ENCODE measurements around the gene ZDHHC14.
"Not testable (repeated sequence)": the region's sequence is repeated elsewhere in the genome, so short reads cannot be mapped to it uniquely, and the experiment has no call there.

ZDHHC14 gene

DNA sequence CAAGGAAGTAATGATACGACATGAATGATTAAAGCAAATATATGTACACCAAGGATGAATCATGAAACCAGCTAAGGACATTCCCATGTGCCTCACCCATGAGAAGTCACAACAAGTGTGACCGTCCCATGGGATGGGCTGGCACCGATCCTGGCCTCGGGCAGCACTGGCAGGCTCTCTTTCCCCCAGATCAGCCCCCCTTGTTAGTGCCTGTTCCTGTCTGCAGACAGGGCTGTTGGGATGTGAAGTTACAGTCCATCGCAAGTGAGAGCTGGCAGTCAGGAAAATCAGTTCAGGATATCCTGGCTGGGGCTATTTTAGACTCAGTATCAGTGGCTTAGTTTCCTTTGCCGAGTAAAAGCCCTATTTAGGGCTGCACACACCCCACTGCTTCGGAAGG lies 312.9 kb downstream of the ZDHHC14 start:
- Histone ChIP-seq H3K36me3 (replicated peaks) (no peaks in the 10 kb centered on the region), H3K27ac (no peak overlapping the region), H3K27me3 (replicated peaks) (no peaks in the 10 kb centered on the region), H3K4me3 (ENCODE audit: low read depth, low read length) (no peak overlapping the region)
- in situ Hi-C loops (cut with HindIII; ENCODE audit: low pct_ligation_motif_present, low sequenced_read_pairs), result no loop called here
- TF ChIP-seq, protein P1, sequence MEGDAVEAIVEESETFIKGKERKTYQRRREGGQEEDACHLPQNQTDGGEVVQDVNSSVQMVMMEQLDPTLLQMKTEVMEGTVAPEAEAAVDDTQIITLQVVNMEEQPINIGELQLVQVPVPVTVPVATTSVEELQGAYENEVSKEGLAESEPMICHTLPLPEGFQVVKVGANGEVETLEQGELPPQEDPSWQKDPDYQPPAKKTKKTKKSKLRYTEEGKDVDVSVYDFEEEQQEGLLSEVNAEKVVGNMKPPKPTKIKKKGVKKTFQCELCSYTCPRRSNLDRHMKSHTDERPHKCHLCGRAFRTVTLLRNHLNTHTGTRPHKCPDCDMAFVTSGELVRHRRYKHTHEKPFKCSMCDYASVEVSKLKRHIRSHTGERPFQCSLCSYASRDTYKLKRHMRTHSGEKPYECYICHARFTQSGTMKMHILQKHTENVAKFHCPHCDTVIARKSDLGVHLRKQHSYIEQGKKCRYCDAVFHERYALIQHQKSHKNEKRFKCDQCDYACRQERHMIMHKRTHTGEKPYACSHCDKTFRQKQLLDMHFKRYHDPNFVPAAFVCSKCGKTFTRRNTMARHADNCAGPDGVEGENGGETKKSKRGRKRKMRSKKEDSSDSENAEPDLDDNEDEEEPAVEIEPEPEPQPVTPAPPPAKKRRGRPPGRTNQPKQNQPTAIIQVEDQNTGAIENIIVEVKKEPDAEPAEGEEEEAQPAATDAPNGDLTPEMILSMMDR (IDR thresholded peaks at IDR 0.05; ENCODE audit: low read depth, low read length, missing control alignments), result no peak
- DNase-seq, result no peak

DNA sequence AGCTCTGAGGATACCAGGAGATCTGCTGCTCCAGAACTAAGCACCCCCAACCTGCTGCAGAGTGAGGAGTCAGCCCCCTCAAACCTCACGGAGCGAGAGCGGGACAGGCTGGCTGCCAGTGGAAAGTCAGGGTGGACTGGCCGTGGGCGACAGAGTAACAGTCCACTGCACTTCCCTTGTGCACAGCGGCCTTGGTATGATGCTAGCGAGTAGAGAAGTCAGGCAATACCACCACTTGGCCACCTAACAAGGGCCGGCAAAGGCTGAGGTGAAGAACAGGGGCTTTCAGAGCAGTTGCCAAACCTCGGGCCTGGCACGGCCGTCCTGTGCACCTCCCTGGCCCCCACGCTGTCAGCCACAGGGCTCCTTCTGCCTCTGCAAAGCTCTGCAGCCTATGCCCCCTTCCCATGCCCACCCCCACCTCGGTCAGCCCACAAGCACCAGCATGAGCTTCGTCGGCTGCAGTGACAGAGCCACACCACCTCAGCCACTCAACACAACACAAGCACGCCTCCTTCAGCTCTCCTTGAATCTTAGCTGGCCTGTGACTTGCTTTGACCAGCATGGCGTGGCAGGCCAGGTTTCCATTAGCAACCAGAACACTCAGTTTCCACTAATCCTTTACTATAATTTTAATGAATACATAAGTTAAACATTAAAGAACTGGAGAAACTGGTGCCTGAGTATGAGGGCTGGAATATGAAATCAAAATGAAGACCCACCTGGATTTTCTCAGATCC lies 314.5 kb downstream of the ZDHHC14 start:
- H3K4me3 ChIP-seq (ENCODE audit: low read depth, low read length), result no peak overlapping the region
- no peak for DNase-seq
- H3K36me3 ChIP-seq (replicated peaks), result no peaks in the 10 kb centered on the region
- no peak overlapping the region for H3K27ac ChIP-seq
- TF ChIP-seq, protein P1 (IDR thresholded peaks at IDR 0.05; ENCODE audit: low read depth, low read length, missing control alignments), result no peak
- H3K27me3 ChIP-seq (replicated peaks), result no peaks in the 10 kb centered on the region
- in situ Hi-C loops (cut with HindIII; ENCODE audit: low pct_ligation_motif_present, low sequenced_read_pairs), result no loop called here

DNA sequence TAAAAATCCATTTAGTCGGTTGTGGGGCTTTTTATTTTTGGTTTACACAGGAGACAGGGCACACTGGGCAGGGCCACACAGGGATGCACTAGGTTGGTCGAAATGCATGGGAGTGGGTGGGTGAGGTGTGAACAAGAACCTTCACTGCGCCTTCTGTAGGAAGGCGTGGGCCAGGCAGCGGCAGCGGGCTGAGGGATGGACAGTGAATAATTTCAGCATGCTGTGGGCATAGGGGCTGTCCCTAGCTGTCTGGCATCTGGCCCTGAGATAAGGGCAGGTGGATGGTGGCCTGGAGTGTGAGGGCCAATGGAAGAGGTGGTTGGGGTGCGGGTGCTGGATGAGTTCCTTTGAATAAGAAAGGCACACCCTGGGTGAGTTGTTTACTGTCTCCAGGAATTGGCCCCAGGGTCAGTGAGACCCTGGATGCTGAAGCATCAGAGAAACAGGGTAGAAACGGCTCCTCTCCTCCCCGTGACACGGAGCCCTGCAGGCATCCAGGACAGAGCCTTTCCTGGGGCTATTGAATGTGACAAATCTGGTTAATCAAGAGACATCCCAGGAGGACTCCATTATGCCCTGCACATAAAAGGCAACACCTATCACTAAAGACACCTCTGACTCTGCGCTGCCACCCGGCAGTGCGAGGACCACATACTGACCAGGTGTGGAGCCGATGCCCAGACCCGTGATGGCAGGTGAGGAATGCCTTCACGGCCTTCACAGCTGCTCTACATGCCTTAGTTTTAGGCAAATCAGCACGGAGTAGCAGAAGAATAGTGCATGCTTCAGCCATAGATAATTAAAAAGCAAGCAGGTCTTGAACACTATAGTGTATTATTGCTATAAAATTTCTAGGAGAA lies 319.0 kb downstream of the ZDHHC14 start:
- Histone ChIP-seq H3K27me3 (replicated peaks) (no peaks in the 10 kb centered on the region), H3K4me3 (ENCODE audit: low read depth, low read length) (no peak overlapping the region), H3K36me3 (replicated peaks) (no peaks in the 10 kb centered on the region), H3K27ac (no peak overlapping the region)
- DNase-seq, result no peak
- TF ChIP-seq, protein P1 (IDR thresholded peaks at IDR 0.05; ENCODE audit: low read depth, low read length, missing control alignments), result no peak
- in situ Hi-C loops (cut with HindIII; ENCODE audit: low pct_ligation_motif_present, low sequenced_read_pairs), result no loop called here

DNA sequence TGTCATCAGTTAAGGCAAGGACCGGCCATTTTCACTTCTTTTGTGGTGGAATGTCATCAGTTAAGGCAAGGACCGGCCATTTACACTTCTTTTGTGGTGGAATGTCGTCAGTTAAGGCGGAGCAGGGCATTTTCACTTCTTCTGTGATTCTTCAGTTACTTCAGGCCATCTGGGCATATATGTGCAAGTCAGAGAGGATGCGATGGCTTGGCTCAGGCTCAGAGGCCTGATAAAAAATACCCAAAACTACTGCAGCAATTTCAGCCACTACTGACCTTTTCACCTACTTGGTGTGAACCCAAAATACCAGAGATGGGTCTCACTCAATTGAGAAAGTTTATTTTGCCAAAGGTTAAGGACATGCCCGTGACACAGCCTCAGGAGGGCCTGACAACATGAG lies 325.4 kb downstream of the ZDHHC14 start:
- H3K4me3 ChIP-seq (ENCODE audit: low read depth, low read length); H3K27me3 ChIP-seq (replicated peaks); H3K36me3 ChIP-seq (replicated peaks); DNase-seq; H3K27ac ChIP-seq; in situ Hi-C loops (cut with HindIII; ENCODE audit: low pct_ligation_motif_present, low sequenced_read_pairs): not testable (repeated sequence)

DNA sequence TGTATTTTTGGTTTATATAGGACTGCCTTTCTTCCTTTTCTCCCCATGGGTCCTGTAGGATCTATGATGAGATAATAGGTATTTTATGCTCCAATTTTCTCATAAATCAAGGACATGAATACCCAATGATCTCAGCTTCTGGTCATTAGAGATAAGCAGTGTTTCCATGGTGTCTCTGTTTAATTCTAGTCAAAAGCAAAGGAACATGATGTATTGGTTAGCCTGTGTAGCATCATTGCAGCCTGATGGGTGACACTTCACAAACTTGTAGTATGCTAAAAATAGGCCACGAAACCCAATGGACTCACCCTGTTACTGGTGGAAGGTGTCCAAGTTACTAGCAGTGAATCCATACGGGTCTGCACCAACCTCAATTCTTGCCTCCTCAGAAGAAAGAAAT lies 325.9 kb downstream of the ZDHHC14 start:
- in situ Hi-C loops (cut with HindIII; ENCODE audit: low pct_ligation_motif_present, low sequenced_read_pairs), result no loop called here

DNA sequence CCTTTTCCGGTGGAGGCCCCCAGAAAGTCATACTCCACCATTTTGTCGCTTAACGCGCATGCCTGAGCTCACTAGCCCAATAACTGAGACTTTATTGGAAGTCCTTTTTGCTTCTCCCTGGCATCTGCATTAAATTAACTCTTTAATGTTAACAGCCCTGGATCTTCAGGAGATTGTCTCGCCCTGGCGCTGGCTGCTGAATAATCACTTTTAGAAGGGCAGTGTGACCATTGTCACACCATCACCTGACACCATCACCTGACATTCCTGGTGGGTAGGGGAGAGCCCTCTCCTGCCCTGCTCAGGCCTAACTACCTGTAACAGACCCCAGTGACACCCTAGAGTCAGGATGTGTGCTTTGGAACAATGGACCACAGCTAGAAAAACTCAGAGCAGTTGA lies 326.6 kb downstream of the ZDHHC14 start:
- H3K27me3 ChIP-seq (replicated peaks), result no peaks in the 10 kb centered on the region
- no peaks in the 10 kb centered on the region for H3K36me3 ChIP-seq (replicated peaks)
- TF ChIP-seq, protein P1 (IDR thresholded peaks at IDR 0.05; ENCODE audit: low read depth, low read length, missing control alignments), result no peak
- DNase-seq, result no peak
- H3K27ac ChIP-seq, result no peak overlapping the region
- H3K4me3 ChIP-seq (ENCODE audit: low read depth, low read length), result no peak overlapping the region
- in situ Hi-C loops (cut with HindIII; ENCODE audit: low pct_ligation_motif_present, low sequenced_read_pairs), result no loop called here

More for the DNA sequence above, 325.9 kb downstream of the ZDHHC14 start:
- Histone ChIP-seq H3K4me3 (ENCODE audit: low read depth, low read length) (no peak overlapping the region), H3K27ac (no peak overlapping the region), H3K36me3 (replicated peaks) (no peaks in the 10 kb centered on the region), H3K27me3 (replicated peaks) (no peaks in the 10 kb centered on the region)
- TF ChIP-seq, protein P1 (IDR thresholded peaks at IDR 0.05; ENCODE audit: low read depth, low read length, missing control alignments), result no peak
- DNase-seq, result peak; percentile 7
